HG03378 (cell line): ENCODE measurements around the gene RAVER2.
"Not testable (repeated sequence)": the region's sequence is repeated elsewhere in the genome, so short reads cannot be mapped to it uniquely, and the experiment has no call there.

Experiments used
- ATAC-seq: cut with Tn5 transposase; IDR thresholded peaks from one replicate; pipeline ENCODE4 v1.9.1; 2021; ENCODE audit warnings: mild to moderate bottlenecking, moderate library complexity; ENCODE audit not compliant: unreplicated experiment

RAVER2 gene

GRCh38 chr1:64744492-64745180 is at the start of gene RAVER2:
Gene RAVER2 (plus strand): TSS chr1:64745075. CDS start chr1:64745173, 98 bp downstream.
- no peak for ATAC-seq

- no peak for ATAC-seq
Measured at GRCh38 chr1:64696879-64697278, 48.0 kb upstream of the RAVER2 start.

- ATAC-seq, result no peak
Measured at GRCh38 chr1:64699327-64699726, 45.5 kb upstream of the RAVER2 start.

- no peak for ATAC-seq
Measured at GRCh38 chr1:64701071-64701470, 43.8 kb upstream of the RAVER2 start.

- no peak for ATAC-seq
Measured at GRCh38 chr1:64701886-64702285, 43.0 kb upstream of the RAVER2 start.

- ATAC-seq, result not testable (repeated sequence)
Measured at GRCh38 chr1:64702670-64703069, 42.2 kb upstream of the RAVER2 start.

GRCh38 chr1:64703600-64703999 is 41.3 kb upstream of the RAVER2 start:
- no peak for ATAC-seq

GRCh38 chr1:64705591-64705990 is 39.3 kb upstream of the RAVER2 start:
- no peak for ATAC-seq

GRCh38 chr1:64711266-64711665 is 33.6 kb upstream of the RAVER2 start:
- no peak for ATAC-seq

GRCh38 chr1:64712049-64712448 is 32.8 kb upstream of the RAVER2 start:
- no peak for ATAC-seq

GRCh38 chr1:64715186-64715585 is 29.7 kb upstream of the RAVER2 start:
- ATAC-seq, result no peak

- ATAC-seq, result no peak
Measured at GRCh38 chr1:64721135-64721534, 23.7 kb upstream of the RAVER2 start.

GRCh38 chr1:64721576-64722145 is 23.2 kb upstream of the RAVER2 start:
- no peak for ATAC-seq

- ATAC-seq, result no peak
Measured at GRCh38 chr1:64727861-64728260, 17.0 kb upstream of the RAVER2 start.

- ATAC-seq, result no peak
Measured at GRCh38 chr1:64733581-64734286, 11.1 kb upstream of the RAVER2 start.

GRCh38 chr1:64734287-64734652 is 10.6 kb upstream of the RAVER2 start:
- ATAC-seq, result no peak

GRCh38 chr1:64740687-64741086 is 4.2 kb upstream of the RAVER2 start:
- not testable (repeated sequence) for ATAC-seq

GRCh38 chr1:64743954-64744491 is 852 bp upstream of the RAVER2 start:
- no peak for ATAC-seq

- ATAC-seq, result no peak
Measured at GRCh38 chr1:64745181-64745985, 508 bp downstream of the RAVER2 start.

GRCh38 chr1:64745986-64746940 is 1.4 kb downstream of the RAVER2 start:
- no peak for ATAC-seq
